ENCODE results near the gene KISS1R. TPM values are rescaled to one million over a fixed set of nuclear protein-coding genes. Genes with fewer than 3 reads are reported as not detected.

Gene KISS1R
- total and polyA plus RNA-seq, 2 of the 4 experiments (the other 2 are of a cell fraction) = not detected

GRCh38 chr19:945401-946252, 28.5 kb downstream of the KISS1R start:
- ChIA-PET POLR2A (ENCODE audit: unreplicated experiment) (no interaction called here), CTCF (no interaction called here)
- Histone ChIP-seq H3K14ac (replicated peaks; ENCODE audit: low read depth, low read length) (no peak overlapping the region), H2BK5ac (ENCODE audit: low read depth, low read length, poor library complexity, severe bottlenecking) (no peak overlapping the region), H3K23ac (ENCODE audit: low read depth, low read length) (no peak overlapping the region), H3K27ac (ENCODE audit: insufficient read depth, low read length) (no peak overlapping the region), H3K4me3 (ENCODE audit: insufficient read depth, low read depth, low read length) (no peak overlapping the region), H3K4me2 (ENCODE audit: low read depth, low read length) (no peak overlapping the region), H4K8ac (ENCODE audit: low read depth in 2 of 2, low read length in 2 of 2) (no peak overlapping the region), H3K9me1 (ENCODE audit: insufficient read depth, low read length) (peaks cover 9% of the 10 kb centered on the region; the same call in 1 of the 2 replicates), H4K91ac (ENCODE audit: insufficient read depth, low read depth, low read length) (no peak overlapping the region), H4K20me1 (ENCODE audit: insufficient read depth, low read length) (peaks cover 81% of the 10 kb centered on the region), H2AK9ac (replicated peaks; ENCODE audit: low read depth, low read length, poor library complexity) (no peak overlapping the region), H2AK5ac (ENCODE audit: low read depth, low read length) (no peak overlapping the region), H3K56ac (ENCODE audit: extremely low read depth, insufficient read depth, low read length) (no peak overlapping the region), H3K4ac (ENCODE audit: low read depth, low read length) (no peak overlapping the region), H2BK20ac (ENCODE audit: low read depth, low read length) (no peak overlapping the region), H3K4me1 (ENCODE audit: control insufficient read depth, insufficient read depth, low read length) (peaks cover 8% of the 10 kb centered on the region; the same call in 1 of the 2 replicates), H3K79me1 (ENCODE audit: low read depth in 1 of 2, low read length in 2 of 2) (peaks cover 3 to 71% of the 10 kb centered on the region in 2 experiments), H3K36me3 (ENCODE audit: control insufficient read depth, insufficient read depth, low read length) (peaks cover 43% of the 10 kb centered on the region), H2BK15ac (ENCODE audit: low read depth, low read length) (no peak overlapping the region), H4K5ac (ENCODE audit: low read depth, low read length) (no peak overlapping the region), H3K18ac (ENCODE audit: low read depth, low read length) (no peak overlapping the region), H3K27me3 (ENCODE audit: control insufficient read depth, insufficient read depth, low read length) (no peaks in the 10 kb centered on the region), H3K9ac (ENCODE audit: low read depth, low read length) (no peak overlapping the region), H2AFZ (replicated peaks; ENCODE audit: low read length, poor library complexity) (peak overlapping the region; percentile 11), H2BK120ac (ENCODE audit: low read depth, low read length) (no peak overlapping the region), H3K9me3 (ENCODE audit: control insufficient read depth, insufficient read depth, low read length) (no peaks in the 10 kb centered on the region)
- ATAC-seq (ENCODE audit: low read depth) = no peak
- 92% methylated on average over 13 of the region's 37 CpGs; no CpG with 5 or more reads in 1 of the 2 experiments for WGBS, 2 experiments (ENCODE audit: extremely low coverage in 2 of 2, insufficient read length in 1 of 2)
- intact Hi-C loops (cut with micrococcal nuclease) = no loop called here
- dilution Hi-C loops (cut with HindIII; ENCODE audit: low sequenced_read_pairs, unreplicated experiment) = no loop called here
- DNase-seq = no peak
- TF ChIP-seq MAFK (IDR thresholded peaks at IDR 0.05; ENCODE audit: low read depth, low read length) (no peak), ELK1 (IDR thresholded peaks at IDR 0.05; ENCODE audit: borderline replicate concordance, low read depth, low read length) (no peak), USF2 (IDR thresholded peaks at IDR 0.05; ENCODE audit: low read depth, low read length) (no peak), MXI1 (IDR thresholded peaks at IDR 0.05; ENCODE audit: borderline replicate concordance, low read depth, low read length) (no peak), RAD21 (IDR thresholded peaks at IDR 0.05; ENCODE audit: low read length) (no peak), RCOR1 (IDR thresholded peaks at IDR 0.05; ENCODE audit: insufficient replicate concordance, low read length) (no peak)
- BruUV-seq (replicated peaks) = no TSS peak
- in situ Hi-C loops (cut with MboI; ENCODE audit: low sequenced_read_pairs) = no loop called here

Measured in IMR-90 (cell line).